HUES6 (cell line): ENCODE measurements around the gene SOX21.

Experiments
- H3K27ac ChIP-seq: 2 replicates; pipeline ENCODE4 v1.7.0; 2013; ENCODE audit warnings: low read depth, mild to moderate bottlenecking, low read length, inconsistent platforms
- H3K27me3 ChIP-seq: 2 replicates; pipeline ENCODE4 v1.6.1; 2013; ENCODE audit warnings: low read length; ENCODE audit not compliant: control insufficient read depth, insufficient read depth
- H3K36me3 ChIP-seq: 2 replicates; pipeline ENCODE4 v1.6.1; 2013; ENCODE audit warnings: low read length; ENCODE audit not compliant: control insufficient read depth, insufficient read depth
- H3K4me1 ChIP-seq: 2 replicates; pipeline ENCODE4 v1.6.1; 2013; ENCODE audit warnings: low read length; ENCODE audit not compliant: control insufficient read depth, insufficient read depth
- H3K4me3 ChIP-seq: 2 replicates; pipeline ENCODE4 v1.5.1; 2013; ENCODE audit warnings: low read depth, low read length
- H3K9ac ChIP-seq: one replicate; pipeline ENCODE4 v1.6.1; 2013; ENCODE audit warnings: mild to moderate bottlenecking, low read length
- H3K9me3 ChIP-seq: 2 replicates; pipeline ENCODE4 v1.6.1; 2013; ENCODE audit warnings: low read depth, low read length; ENCODE audit not compliant: control insufficient read depth, insufficient read depth

The SOX21 gene

GRCh38 chr13:94708031-94708859 is 4.1 kb downstream of the SOX21 start:
- peaks cover 35% of the 10 kb centered on the region for H3K4me1 ChIP-seq
- no peak overlapping the region for H3K27ac ChIP-seq
- peak overlapping the region; percentile 57 for H3K9ac ChIP-seq
- H3K9me3 ChIP-seq, result no peaks in the 10 kb centered on the region; the same call in 1 of the 2 replicates
- peaks cover 98% of the 10 kb centered on the region for H3K27me3 ChIP-seq
- peak overlapping the region; percentile 71 for H3K4me3 ChIP-seq
- no peaks in the 10 kb centered on the region for H3K36me3 ChIP-seq

GRCh38 chr13:94707400-94708021 is 4.8 kb downstream of the SOX21 start:
- Histone ChIP-seq H3K4me1 (peaks cover 35% of the 10 kb centered on the region), H3K27me3 (peaks cover 98% of the 10 kb centered on the region), H3K4me3 (peak overlapping the region; percentile 71), H3K9me3 (no peaks in the 10 kb centered on the region; the same call in 1 of the 2 replicates), H3K9ac (peak overlapping the region; percentile 57), H3K36me3 (no peaks in the 10 kb centered on the region), H3K27ac (peak overlapping the region; percentile 31; the same call in 1 of the 2 replicates)

- Histone ChIP-seq H3K4me1 (peaks cover 38% of the 10 kb centered on the region), H3K9ac (peak overlapping the region; percentile 57), H3K4me3 (peak overlapping the region; percentile 71), H3K36me3 (no peaks in the 10 kb centered on the region), H3K27me3 (peaks cover 98% of the 10 kb centered on the region), H3K9me3 (no peaks in the 10 kb centered on the region; the same call in 1 of the 2 replicates), H3K27ac (peak overlapping the region; percentile 31; the same call in 1 of the 2 replicates)
These were observed 5.4 kb downstream of the SOX21 start for GRCh38 chr13:94706843-94707399.

GRCh38 chr13:94706101-94706842 is 6.1 kb downstream of the SOX21 start:
- Histone ChIP-seq H3K36me3 (no peaks in the 10 kb centered on the region), H3K9me3 (no peaks in the 10 kb centered on the region; the same call in 1 of the 2 replicates), H3K4me1 (peaks cover 43% of the 10 kb centered on the region), H3K9ac (no peak overlapping the region), H3K27me3 (peaks cover 99% of the 10 kb centered on the region), H3K27ac (no peak overlapping the region), H3K4me3 (peak overlapping the region; percentile 71)

GRCh38 chr13:94705081-94706030 is 7.0 kb downstream of the SOX21 start:
- H3K9ac ChIP-seq, result no peak overlapping the region
- H3K36me3 ChIP-seq, result no peaks in the 10 kb centered on the region
- peak overlapping the region; percentile 22; the same call in 1 of the 2 replicates for H3K4me3 ChIP-seq
- no peak overlapping the region for H3K27ac ChIP-seq
- peaks cover 100% of the 10 kb centered on the region for H3K27me3 ChIP-seq
- no peaks in the 10 kb centered on the region; the same call in 1 of the 2 replicates for H3K9me3 ChIP-seq
- peaks cover 38% of the 10 kb centered on the region for H3K4me1 ChIP-seq

- peaks cover 100% of the 10 kb centered on the region for H3K27me3 ChIP-seq
- no peak overlapping the region for H3K27ac ChIP-seq
- no peak overlapping the region for H3K9ac ChIP-seq
- H3K4me1 ChIP-seq, result peaks cover 34% of the 10 kb centered on the region
- H3K36me3 ChIP-seq, result no peaks in the 10 kb centered on the region
- peak overlapping the region; percentile 60; the same call in 1 of the 2 replicates for H3K4me3 ChIP-seq
- H3K9me3 ChIP-seq, result no peaks in the 10 kb centered on the region; the same call in 1 of the 2 replicates
These were observed 7.8 kb downstream of the SOX21 start for GRCh38 chr13:94704377-94705080.

- Histone ChIP-seq H3K4me3 (peak overlapping the region; percentile 60), H3K9me3 (no peaks in the 10 kb centered on the region; the same call in 1 of the 2 replicates), H3K4me1 (peaks cover 27% of the 10 kb centered on the region), H3K27me3 (peaks cover 100% of the 10 kb centered on the region), H3K36me3 (no peaks in the 10 kb centered on the region), H3K9ac (no peak overlapping the region), H3K27ac (no peak overlapping the region)
These were observed 8.5 kb downstream of the SOX21 start for GRCh38 chr13:94703721-94704314.

- H3K9me3 ChIP-seq, result no peaks in the 10 kb centered on the region; the same call in 1 of the 2 replicates
- H3K9ac ChIP-seq, result no peak overlapping the region
- no peak overlapping the region for H3K27ac ChIP-seq
- H3K4me1 ChIP-seq, result peaks cover 22% of the 10 kb centered on the region
- peak overlapping the region; percentile 60 for H3K4me3 ChIP-seq
- H3K36me3 ChIP-seq, result no peaks in the 10 kb centered on the region
- peaks cover 99% of the 10 kb centered on the region for H3K27me3 ChIP-seq
These were observed 9.1 kb downstream of the SOX21 start for GRCh38 chr13:94703271-94703670.
